ENCODE measurements around the gene FRMD8. TPM values are rescaled to one million over a fixed set of nuclear protein-coding genes. Genes with fewer than 3 reads are reported as not detected.
"Not testable (repeated sequence)": the region's sequence is repeated elsewhere in the genome, so short reads cannot be mapped to it uniquely, and the experiment has no call there.

The FRMD8 gene
- polyA plus RNA-seq, 12 donors = 7.2 to 18.0 (median 9.8) TPM; not detected in 1

DNA sequence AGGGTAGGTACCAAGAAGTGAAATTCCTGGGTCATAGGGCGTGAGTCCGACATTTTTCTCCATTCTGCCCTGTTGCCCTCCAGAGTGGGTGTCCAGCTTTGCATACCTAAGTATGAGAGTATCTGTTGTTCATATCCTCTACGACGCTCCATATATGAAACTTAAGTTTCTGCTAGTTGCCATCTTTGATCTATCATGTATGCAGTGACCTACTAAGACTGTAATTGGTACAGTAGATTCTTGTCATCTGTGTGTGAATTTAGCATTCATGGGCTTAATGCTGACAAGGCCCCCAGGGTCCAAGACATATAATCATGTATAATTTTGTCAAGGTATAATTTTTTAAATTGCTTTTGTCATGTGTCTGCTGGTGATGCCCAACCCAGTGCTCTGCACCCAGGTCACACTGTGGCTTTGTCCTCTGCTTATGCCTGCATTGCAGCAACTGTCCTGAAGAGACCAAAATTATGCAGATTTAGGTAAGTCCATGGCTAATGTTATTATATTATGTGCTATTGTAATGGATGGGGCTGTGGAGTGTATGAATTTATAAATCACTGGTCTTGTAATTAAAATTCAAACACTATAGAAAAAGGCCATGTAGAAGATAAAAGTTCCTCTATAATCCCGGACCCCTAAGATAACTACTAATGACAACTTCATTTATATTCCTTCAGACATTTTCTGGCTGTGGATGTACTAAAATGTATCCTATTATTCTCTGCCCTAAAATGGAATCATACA lies 48.4 kb downstream of the FRMD8 start:
- no peak for DNase-seq

DNA sequence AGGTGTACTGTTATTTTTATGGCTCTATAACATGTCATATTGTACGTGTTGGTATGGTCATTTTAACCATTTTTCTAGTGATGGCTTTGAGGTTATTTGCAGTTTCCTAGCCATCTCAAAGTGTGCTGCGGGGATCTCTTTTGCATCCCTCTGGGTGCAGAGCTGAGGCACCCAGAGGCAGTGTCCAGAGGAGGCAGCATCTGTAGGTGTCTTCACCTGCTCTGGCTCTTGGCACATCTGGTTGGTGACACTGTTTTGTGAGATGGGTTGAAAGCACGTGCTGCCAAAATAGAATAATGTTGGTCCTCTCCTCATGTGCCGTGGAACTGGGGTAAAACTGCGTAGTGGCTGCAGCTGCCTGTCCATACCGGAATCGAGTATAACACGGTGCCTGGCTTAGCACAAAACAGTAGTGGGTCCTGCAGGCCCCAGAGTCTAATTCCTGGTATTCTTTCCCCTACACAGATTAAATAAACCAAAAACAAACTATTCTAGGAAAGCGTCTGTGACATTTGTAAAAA lies 49.0 kb downstream of the FRMD8 start:
- DNase-seq = no peak

DNA sequence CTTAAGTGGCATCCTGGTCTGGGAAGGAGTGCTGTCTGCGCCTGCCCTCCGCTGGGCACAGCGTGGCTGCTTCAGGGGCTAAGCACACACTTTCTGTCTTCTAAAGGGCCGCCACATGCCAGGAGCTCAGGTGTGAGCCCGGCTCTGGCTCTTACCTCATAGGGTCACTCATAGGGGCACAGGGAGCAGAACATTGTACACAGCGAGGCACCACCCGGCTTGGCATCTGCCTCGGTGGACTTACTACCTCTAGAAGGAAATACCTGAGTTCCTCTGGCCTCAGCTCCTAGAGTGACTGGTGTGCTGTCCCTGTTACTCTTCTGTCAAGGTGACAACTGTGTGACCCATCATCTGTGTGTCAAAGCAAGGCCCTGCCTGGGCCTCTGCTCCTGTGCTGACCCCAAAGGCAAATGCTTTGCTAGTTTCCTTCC lies 49.6 kb downstream of the FRMD8 start:
- no peak for DNase-seq

DNA sequence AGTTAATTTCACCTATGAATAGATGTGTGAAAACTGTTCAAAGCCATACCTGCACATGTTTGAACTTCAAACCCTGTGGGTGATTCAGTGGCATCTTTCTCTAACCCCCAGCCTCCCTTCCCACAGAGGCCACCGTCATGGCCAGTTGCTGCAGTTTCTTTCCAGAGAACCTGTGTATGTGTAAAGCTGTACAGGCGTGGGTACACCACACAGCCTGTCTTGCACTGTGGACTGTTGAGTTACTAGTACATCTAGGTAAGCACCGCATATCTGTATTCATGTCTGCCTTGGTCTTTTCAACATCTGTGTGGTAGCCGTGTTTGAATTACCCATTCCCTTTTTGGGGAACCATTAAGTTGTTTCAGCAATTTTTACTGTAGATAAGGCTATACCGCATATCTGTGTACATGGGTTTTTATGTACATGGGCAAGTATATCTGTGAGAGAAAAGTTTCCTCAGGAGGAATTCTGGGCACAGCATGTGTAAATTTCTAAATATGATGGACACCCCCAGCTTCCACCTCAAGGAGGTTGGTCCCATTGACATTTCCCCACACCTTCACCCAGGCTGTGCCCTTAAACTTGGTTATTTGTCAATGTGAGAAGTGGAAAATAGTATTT lies 50.1 kb downstream of the FRMD8 start:
- DNase-seq = no peak

DNA sequence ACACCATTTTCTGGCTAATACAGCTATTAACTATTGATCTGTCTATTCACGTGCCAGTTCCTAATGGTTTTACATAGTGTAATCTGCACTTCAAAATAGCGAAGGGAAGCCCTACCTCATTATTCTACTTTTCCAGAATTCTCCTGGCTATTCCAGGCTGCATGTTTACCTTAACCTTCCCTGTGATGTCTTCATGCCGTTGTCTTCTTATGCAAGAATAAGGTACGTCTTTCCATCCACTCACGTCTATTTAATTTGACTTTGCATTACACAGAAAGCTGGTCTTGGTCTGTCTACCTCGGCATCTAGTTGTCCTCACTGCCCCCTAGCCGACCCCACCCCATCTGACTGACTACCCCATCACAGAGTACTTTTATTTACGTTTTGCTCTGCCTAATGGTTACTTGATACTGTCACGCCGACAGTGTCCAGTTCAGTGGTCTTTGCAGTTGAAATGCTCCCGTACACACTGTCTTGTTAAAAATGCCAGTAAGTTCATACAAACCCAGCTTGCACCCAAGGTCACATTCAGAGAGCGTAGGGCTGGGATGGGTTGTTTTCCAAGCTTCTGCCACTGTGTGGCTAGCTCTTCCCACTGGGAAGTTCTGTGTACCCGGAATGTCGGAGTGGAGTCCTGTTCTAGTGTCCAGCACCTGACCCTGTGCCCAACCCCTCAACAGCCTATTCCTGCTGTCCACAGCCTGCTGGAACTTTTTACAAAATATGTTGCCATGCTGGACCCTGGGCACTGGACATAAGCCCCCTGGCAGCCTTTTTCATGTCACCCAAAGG lies 51.2 kb downstream of the FRMD8 start:
- no peak for DNase-seq

DNA sequence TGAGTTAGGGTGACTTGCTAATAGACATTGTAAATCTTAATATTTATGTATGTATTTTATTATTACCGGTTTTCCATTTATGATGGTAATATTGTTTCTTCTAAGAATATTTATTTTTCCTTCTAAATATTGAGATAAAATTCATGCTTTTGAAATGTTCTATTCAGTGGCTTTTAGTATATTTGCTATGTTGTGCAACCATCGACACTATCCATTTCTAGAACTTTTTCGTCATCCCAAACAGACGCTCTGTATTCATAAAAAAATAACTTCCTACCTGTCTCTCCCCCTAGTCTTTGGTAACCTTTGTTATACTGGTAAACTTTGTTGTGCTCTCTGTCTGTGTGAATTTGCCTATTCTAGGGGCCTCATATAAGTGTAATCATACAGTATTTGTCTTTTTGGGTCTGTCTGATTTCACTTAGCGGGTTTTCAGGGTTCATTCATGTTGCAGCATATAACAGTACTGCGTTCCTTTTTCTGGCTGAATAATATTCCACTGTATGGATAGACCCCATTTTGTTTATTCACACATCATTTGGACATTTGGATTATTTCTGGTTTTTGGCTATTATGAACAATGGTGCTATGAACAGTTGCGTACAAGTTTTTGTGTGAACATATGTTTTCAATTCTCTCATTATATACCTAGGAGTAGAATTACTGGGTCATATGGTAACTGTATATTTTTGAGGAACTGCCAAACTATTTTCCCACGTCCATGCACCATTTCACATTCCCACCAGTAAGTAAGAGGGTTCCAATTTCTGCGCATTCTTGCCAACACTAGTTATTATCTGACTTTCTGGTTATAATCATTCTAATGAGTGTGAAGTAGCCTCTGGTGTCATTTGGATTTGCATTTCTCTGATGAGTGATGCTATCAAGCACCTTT lies 52.1 kb downstream of the FRMD8 start:
- DNase-seq = no peak

DNA sequence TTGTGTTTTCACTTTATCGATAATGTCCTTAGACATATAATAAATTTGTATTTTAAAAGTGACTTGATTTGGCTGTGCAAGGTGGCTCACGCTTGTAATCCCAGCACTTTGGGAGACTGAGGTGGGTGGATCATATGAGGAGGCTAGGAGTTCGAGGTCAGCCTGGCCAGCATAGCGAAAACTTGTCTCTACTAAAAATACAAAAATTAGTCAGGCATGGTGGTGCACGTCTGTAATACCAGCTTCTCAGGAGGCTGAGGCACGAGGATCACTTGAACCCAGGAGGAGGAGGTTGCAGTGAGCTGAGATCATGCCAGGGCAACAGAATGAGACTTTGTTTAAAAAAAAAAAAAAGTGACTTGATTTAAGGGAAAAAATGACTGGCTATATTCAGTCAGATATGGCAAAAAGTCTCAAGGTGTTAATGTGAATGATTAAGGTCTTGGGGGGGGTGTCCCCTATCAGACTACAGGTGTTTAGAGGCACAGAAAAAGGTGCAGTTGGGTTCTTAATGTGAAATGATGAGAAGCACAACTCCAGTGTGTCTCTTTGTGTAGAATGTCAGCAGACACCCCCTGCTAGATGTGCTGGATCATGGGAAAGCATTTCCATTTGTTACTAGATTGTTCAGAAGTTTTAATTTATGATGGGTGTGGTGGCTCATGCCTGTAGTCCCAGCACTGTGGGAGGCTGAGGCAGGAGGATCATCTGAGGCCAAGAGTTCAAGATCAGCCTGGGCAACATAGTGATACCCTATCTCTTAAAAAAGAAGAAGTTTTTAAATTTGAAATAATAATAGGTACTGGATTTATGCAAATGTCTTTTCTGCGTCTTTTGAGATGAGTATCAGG lies 53.1 kb downstream of the FRMD8 start:
- no peak for DNase-seq

DNA sequence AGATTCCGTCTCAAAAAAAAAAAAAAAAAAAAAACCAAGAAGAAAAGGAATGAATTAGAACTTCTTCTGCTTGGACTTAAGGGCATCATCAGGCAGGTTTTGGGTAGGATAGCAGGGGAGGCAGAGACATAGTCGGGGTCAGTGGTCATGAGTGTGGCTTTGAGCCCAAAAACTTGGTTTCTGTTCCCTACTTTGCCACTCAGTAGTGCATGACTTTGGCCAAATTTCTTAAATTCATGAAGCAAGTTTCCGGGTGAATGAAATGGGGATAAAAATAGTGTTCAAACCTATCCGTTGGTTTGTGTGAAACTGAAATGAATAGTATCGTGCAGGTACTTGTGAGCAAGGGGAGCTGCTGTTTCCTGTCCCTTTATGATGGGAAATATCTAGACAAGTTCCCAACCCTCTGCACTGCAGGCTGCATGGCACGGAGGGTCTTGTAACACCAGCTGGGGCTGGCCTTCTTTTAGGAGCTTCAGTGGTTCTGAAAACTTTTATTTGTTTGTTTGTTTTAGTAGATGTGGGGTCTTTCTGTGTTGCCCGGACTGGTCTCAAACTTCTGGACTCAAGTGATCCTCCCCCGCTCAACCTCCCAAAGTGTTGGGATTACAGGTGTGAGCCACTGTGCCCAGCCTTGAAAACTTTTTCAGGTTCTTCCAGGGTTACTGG lies 54.5 kb downstream of the FRMD8 start:
- no peak for DNase-seq

DNA sequence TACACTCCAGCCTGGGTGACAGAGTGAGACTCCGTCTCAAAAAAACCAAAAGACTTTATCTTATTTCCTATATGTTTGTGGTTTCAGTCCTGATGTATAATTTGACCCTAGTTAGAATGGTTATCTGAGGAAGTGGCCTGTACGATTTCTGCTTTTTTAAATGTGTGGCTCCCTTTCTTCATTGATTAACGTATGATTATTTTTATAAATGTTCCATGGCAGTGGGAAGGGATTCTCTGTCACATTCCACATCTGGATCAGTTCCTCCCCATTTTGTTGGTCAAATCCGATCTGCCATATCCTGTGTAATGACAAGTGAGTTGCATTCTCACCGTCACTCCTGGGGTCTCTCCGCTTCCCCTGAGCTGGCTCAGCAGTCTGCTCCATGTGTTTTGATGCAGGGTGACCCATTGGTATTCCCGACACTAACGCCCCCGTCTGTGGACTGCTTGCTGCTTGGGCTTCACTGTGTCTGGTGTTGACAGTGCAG lies 56.5 kb downstream of the FRMD8 start:
- DNase-seq = no peak

DNA sequence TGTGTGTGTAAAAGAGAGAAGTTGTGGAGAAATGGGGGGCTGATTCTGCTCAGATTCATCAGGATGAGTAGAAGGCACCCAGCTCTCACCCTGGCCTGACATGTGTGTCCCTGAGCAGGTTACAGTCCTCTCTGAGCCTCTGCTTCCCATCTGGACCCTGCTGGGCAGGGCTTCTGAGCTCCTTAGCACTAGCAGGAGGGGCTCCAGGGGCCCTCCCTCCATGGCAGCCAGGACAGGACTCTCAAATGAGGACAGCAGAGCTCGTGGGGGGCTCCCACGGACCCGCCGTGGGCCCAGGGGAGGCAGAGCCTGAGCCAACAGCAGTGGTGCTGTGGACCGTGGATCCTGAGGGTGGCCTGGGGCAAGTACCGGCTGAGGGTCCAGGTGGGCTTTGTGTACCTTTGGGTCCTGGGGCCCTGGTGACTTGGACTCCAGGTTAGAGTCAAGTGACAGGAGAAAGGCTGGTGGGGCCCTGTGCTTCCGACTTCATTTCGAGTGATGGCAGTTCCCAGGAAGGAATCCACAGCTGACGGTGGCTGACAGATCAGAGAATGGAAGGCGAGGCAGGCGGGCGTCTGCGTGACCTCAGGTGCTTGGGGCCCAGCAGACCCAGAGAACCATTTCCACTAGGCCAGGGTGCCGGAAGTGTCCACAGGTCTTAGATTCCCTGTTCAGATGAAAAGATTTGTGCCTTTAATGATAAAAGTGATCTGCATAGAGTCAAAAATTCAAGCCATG lies 58.0 kb downstream of the FRMD8 start:
- DNase-seq = no peak

DNA sequence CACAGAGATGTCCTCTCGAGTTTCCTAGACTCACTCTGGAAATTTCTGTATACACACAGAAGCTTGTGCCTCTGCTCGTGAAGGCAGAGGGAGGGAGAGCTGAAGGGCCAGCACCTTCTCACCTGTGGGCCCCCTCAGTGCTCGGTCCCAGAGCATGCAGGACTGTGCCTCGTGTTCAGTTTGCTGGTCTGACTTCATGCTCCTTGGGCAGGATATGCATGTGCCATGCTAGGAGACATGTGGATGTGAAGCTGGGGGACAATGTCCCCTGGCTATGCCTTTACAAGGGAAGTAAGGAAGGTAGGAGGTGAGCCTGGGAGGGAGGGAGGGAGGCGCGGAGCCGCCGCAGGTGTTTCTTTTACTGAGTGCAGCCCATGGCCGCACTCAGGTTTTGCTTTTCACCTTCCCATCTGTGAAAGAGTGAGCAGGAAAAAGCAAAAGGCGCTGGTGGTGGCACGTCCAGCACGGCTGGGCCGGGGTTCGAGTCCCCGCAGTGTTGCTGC lies 58.7 kb downstream of the FRMD8 start:
- no peak for DNase-seq

DNA sequence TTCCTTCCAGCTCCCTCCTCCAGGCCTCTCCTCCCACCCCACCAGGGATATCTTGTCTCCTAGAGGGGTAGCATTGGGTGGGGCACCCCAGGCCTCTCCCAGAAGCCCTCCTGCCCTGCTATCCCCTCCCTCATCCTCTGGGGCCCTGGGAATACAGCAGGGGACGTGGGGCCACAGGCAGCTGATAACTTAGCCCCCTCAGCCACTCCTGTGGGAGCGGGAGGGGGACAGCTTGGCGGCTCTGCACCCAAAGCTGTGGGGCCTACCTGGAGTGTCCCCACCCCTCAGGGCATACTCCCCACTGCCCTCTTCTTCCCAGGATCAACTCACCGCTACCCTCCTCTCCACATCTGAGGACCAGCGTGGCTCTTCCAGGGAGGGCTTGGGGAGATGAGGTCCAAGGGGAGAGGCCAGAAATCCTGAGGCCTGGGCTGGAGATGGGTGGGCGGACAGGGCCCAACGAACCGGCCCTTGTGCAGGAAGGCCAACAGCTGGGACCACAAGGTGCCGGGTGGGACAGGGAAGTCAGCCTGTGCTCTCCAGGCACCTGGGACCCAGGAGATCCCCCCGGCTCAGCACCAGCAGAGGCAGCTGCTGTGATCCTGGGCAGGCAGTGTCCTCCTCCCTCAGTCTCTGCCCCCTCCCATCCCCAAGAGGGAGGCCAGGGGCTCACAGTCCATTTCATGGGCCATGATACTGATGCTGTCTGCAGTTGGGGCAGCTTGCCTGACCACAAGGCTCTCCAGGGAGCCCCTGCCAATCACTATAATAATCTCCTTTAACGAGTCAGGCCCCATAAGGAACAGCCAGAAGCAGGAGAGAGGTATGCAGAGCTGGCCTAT lies 59.4 kb downstream of the FRMD8 start:
- no peak for DNase-seq

DNA sequence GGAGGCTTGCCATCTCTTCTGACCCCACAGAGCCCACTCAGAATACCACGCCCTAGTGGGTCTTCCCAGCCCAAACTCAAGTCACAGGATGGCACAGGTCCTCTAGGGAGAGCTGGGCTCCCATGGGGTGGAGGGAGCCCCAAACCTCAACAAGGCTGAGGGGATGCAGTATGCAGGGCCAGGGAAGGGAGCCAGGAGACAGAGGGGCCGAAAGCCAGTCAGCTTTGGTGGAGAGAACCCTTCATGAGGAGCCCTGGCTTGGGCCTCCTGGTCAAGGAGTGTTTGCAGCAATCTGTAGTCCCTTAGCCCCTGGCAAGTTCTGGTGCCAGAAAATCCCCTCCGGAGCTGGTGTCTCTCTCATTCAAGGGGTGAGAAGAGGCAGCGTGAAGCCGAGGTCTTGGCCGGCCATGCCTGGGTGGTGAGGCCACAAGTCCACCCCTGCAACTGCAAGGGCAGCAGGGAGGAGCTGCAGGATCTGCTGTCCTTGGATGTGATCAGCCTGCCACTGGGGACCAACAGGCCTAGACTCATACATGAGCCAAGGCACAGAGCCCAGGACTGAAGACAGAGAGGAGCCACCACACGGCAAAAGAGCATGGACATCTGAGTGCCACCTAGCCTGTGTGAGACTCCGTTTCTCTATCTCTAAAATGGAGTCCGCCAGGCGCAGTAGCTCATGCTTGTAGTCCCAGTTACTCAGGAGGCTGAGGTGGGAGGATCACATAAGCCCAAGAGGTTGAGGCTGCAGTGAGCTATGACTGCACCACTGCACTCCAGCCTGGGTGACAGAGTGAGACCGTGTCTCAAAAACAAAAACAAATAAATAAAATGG lies 60.2 kb downstream of the FRMD8 start:
- no peak for DNase-seq

DNA sequence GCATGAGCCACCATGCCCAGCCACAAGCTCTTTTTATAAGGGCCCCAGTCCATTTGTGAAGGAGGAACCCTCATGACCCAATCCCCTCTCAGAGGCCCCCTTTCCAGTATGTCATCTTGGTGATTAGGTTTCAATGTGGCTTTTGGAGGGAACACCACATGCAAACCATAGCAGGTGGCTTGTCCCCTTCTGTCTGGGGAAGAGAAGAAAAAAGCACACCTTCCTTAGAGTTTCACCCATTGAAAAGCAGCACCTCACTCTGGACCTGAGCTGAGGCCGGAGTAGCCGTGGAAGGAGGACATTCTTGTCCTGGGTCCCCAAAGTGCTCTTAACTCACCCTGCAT lies 61.6 kb downstream of the FRMD8 start:
- no peak for DNase-seq

DNA sequence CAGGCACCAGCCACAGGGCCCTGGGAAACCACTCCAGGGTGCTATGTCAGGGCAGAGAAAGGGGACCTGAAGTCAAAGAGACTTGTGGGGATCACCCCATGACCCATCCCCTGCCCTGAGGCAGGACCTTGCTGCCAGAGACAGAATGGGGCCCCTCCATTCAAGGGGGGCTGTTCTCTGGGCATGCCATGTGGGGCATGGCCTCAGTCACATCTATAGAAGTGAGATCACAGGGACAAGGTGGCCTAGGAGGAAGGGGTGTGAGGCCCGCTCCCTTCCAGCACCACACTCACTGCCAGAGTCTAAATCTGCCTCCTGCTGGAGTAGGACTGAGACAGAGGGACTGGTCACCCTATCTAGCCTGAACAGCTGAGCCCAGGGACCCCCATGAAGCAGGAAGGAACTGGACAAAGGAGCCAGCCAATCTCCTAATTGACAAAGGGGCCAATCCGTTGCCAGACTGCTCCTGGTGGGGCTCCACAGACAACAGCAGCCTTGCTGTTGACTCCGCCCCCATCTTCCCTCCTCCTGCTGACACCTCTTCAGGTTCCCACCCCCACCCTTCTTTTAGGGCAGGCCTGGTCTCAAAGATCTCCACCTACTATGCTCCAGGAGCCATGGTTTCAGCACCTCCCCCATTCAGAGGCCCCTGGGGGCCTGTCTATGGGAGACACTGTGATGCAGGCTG lies 62.1 kb downstream of the FRMD8 start:
- DNase-seq = no peak

DNA sequence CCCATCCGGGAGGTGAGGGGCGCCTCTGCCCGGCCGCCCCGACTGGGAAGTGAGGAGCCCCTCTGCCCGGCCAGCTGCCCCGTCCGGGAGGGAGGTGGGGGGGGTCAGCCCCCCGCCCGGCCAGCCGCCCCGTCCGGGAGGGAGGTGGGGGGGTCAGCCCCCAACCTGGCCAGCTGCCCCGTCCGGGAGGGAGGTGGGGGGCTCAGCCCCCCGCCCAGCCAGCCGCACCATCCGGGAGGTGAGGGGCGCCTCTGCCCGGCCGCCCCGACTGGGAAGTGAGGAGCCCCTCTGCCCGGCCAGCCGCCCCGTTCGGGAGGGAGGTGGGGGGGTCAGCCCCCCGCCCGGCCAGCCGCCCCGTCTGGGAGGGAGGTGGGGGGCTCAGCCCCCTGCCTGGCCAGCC lies 64.9 kb downstream of the FRMD8 start:
- DNase-seq = not testable (repeated sequence)

All from muscle of arm (tissue), 12 donors.